Measurements from ENCODE around the gene SLC12A7.

DNA sequence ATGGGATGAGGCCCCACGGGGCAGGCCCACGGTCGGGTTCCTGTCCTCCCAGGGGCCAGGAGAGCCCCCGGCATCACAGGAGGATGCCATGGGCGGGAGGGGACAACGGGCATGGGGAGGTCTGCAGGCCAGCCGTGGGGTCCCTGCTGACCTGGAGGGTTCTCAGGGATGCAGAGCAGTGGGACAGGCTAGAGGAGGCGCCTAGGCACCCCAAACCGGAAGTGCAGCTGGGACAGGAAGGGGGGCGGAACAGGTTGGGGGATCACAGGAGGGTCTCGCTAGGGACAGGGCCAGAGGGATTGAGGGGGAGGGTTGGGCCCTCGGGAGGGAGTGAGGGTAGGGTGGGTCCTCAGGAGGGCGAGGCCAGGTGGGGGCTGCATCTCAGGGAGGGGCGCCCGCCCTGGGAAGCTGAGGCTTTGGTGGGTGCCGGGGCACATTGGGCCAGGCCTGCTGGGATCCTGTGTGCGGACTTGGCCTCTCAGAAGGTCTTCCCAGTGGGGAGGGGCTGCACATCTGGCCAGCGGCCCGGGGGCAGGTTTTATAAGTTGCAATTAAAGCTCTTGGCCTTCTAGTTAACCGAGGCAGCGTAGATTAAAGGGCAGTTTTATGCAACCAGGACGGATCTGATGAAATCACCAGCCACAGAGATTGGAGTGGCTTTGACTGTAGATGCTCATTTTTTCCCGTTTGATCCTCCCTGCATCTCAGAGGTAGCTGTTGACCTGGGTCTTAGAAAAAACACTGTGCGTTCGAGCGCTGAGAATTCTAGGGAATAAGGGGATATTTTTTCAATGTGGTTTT lies 83.2 kb downstream of the SLC12A7 start:
- no peak for TF ChIP-seq ZNF23 (tag by site-specific recombination; IDR thresholded peaks at IDR 0.05; ENCODE audit: borderline replicate concordance)
- TF ChIP-seq, protein P1, sequence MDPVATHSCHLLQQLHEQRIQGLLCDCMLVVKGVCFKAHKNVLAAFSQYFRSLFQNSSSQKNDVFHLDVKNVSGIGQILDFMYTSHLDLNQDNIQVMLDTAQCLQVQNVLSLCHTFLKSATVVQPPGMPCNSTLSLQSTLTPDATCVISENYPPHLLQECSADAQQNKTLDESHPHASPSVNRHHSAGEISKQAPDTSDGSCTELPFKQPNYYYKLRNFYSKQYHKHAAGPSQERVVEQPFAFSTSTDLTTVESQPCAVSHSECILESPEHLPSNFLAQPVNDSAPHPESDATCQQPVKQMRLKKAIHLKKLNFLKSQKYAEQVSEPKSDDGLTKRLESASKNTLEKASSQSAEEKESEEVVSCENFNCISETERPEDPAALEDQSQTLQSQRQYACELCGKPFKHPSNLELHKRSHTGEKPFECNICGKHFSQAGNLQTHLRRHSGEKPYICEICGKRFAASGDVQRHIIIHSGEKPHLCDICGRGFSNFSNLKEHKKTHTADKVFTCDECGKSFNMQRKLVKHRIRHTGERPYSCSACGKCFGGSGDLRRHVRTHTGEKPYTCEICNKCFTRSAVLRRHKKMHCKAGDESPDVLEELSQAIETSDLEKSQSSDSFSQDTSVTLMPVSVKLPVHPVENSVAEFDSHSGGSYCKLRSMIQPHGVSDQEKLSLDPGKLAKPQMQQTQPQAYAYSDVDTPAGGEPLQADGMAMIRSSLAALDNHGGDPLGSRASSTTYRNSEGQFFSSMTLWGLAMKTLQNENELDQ (tag by site-specific recombination; IDR thresholded peaks at IDR 0.05; ENCODE audit: low read depth), result no peak
- TF ChIP-seq, protein P2, sequence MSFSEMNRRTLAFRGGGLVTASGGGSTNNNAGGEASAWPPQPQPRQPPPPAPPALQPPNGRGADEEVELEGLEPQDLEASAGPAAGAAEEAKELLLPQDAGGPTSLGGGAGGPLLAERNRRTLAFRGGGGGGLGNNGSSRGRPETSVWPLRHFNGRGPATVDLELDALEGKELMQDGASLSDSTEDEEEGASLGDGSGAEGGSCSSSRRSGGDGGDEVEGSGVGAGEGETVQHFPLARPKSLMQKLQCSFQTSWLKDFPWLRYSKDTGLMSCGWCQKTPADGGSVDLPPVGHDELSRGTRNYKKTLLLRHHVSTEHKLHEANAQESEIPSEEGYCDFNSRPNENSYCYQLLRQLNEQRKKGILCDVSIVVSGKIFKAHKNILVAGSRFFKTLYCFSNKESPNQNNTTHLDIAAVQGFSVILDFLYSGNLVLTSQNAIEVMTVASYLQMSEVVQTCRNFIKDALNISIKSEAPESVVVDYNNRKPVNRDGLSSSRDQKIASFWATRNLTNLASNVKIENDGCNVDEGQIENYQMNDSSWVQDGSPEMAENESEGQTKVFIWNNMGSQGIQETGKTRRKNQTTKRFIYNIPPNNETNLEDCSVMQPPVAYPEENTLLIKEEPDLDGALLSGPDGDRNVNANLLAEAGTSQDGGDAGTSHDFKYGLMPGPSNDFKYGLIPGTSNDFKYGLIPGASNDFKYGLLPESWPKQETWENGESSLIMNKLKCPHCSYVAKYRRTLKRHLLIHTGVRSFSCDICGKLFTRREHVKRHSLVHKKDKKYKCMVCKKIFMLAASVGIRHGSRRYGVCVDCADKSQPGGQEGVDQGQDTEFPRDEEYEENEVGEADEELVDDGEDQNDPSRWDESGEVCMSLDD (tag by site-specific recombination; IDR thresholded peaks at IDR 0.05), result no peak
- TF ChIP-seq SCRT1 (tag by site-specific recombination; IDR thresholded peaks at IDR 0.05; ENCODE audit: borderline replicate concordance), result no peak
- TF ChIP-seq, protein P3, sequence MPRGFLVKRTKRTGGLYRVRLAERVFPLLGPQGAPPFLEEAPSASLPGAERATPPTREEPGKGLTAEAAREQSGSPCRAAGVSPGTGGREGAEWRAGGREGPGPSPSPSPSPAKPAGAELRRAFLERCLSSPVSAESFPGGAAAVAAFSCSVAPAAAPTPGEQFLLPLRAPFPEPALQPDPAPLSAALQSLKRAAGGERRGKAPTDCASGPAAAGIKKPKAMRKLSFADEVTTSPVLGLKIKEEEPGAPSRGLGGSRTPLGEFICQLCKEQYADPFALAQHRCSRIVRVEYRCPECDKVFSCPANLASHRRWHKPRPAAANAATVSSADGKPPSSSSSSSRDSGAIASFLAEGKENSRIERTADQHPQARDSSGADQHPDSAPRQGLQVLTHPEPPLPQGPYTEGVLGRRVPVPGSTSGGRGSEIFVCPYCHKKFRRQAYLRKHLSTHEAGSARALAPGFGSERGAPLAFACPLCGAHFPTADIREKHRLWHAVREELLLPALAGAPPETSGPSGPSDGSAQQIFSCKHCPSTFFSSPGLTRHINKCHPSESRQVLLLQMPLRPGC (tag by site-specific recombination; IDR thresholded peaks at IDR 0.05), result no peak
- TF ChIP-seq, protein P4, sequence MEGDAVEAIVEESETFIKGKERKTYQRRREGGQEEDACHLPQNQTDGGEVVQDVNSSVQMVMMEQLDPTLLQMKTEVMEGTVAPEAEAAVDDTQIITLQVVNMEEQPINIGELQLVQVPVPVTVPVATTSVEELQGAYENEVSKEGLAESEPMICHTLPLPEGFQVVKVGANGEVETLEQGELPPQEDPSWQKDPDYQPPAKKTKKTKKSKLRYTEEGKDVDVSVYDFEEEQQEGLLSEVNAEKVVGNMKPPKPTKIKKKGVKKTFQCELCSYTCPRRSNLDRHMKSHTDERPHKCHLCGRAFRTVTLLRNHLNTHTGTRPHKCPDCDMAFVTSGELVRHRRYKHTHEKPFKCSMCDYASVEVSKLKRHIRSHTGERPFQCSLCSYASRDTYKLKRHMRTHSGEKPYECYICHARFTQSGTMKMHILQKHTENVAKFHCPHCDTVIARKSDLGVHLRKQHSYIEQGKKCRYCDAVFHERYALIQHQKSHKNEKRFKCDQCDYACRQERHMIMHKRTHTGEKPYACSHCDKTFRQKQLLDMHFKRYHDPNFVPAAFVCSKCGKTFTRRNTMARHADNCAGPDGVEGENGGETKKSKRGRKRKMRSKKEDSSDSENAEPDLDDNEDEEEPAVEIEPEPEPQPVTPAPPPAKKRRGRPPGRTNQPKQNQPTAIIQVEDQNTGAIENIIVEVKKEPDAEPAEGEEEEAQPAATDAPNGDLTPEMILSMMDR (tag by site-specific recombination; IDR thresholded peaks at IDR 0.05), result no peak
- TF ChIP-seq ZNF747 (tag by site-specific recombination; IDR thresholded peaks at IDR 0.05), result no peak
- TF ChIP-seq, protein P5, sequence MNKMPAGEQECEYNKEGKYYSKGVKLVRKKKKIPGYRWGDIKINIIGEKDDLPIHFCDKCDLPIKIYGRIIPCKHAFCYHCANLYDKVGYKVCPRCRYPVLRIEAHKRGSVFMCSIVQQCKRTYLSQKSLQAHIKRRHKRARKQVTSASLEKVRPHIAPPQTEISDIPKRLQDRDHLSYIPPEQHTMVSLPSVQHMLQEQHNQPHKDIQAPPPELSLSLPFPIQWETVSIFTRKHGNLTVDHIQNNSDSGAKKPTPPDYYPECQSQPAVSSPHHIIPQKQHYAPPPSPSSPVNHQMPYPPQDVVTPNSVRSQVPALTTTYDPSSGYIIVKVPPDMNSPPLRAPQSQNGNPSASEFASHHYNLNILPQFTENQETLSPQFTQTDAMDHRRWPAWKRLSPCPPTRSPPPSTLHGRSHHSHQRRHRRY (tag by site-specific recombination; IDR thresholded peaks at IDR 0.05), result no peak
- no peak for TF ChIP-seq ZBTB21 (tag by site-specific recombination; IDR thresholded peaks at IDR 0.05)
- TF ChIP-seq, protein P6, sequence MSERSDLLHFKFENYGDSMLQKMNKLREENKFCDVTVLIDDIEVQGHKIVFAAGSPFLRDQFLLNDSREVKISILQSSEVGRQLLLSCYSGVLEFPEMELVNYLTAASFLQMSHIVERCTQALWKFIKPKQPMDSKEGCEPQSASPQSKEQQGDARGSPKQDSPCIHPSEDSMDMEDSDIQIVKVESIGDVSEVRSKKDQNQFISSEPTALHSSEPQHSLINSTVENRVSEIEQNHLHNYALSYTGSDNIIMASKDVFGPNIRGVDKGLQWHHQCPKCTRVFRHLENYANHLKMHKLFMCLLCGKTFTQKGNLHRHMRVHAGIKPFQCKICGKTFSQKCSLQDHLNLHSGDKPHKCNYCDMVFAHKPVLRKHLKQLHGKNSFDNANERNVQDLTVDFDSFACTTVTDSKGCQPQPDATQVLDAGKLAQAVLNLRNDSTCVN (tag by site-specific recombination; optimal IDR thresholded peaks at IDR 0.05), result no peak
